HTR-8/SVneo (cell line): ENCODE measurements around the gene SPTB.

ENCODE experiments used
- DNase-seq: peaks from one replicate; pipeline ENCODE4 v3.0.0; 2011; ENCODE audit warnings: low spot score, mixed read lengths; ENCODE audit not compliant: insufficient read length
- FAIRE-seq: peaks from 2 replicates; lab custom pipeline; 2011; peaks lifted over from hg19 to GRCh38; lab: Jason Lieb, UNC

The SPTB gene

GRCh38 chr14:64705381-64706118, 174.2 kb downstream of the SPTB start:
- DNase-seq (peak; percentile 67), FAIRE-seq (no peak)

DNA sequence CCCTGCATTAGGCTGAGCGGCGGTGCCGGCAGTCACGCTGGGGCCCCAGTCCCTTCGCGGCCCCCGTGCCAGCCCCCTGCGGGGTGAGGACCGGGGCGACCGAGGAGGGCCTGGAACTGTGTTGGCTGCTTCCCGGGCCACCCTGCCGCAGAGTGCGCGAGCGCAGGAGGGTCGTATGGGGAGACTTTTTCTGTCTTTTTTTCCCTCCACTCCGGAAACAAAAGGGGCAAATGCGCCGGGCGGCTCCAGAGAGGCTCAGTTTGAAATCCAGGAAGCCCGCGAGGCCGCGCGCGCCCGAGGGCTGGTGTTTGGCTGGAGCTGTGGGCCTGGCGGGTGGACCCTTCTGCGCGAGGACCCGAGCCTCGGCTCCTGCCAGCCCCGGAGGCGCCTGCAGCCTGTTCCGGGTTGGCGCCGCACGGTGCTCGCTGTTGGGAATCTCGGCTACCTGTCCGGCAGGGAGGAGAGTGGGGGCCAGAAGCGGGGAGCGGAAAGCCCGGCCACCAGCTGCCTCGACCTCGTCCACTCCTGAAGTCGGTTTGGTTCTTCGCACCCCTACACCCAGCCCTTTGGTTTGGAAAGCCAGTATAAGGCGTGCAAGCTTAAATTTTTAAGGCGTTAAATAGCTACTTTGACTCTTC, 174.8 kb downstream of the SPTB start:
- DNase-seq, result no peak
- FAIRE-seq, result no peak

DNA sequence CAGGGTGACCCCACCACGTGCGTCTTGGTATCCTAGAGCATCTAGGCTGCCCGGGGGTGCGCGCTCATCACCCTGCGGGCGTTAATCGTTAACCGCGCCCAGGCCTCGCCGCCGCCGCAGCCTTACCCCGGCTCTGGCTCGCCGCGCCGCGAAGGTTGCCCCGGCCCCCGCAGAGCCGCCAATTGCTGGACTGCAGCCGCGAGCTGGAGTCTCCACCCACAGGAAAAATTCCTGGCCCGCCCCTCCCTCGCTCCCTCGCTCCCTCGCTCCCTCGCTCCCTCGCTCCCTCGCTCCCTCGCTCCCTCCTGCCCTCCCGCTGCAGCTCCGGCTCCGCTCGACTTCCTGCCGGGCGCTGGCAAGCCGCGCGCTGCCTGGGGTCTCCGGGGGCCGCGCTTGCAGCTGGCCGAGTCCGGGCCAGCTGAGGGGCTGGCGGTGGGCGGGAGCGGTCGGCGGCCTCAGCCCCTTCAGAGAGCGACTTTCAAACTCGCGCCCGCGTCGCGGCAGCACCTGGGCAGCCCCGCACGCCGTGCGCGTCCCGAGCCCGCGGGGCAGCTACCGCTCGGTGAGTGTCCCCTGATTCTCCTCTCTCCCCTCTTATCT, 175.5 kb downstream of the SPTB start, which contains the start of gene PLEKHG3:
TSS of gene PLEKHG3 (plus strand) at position 282 of the 600 bp plus-strand sequence. CDS start 23,208 bp downstream, outside the sequence.
- FAIRE-seq, result no peak
- DNase-seq, result peak; percentile 96

DNA sequence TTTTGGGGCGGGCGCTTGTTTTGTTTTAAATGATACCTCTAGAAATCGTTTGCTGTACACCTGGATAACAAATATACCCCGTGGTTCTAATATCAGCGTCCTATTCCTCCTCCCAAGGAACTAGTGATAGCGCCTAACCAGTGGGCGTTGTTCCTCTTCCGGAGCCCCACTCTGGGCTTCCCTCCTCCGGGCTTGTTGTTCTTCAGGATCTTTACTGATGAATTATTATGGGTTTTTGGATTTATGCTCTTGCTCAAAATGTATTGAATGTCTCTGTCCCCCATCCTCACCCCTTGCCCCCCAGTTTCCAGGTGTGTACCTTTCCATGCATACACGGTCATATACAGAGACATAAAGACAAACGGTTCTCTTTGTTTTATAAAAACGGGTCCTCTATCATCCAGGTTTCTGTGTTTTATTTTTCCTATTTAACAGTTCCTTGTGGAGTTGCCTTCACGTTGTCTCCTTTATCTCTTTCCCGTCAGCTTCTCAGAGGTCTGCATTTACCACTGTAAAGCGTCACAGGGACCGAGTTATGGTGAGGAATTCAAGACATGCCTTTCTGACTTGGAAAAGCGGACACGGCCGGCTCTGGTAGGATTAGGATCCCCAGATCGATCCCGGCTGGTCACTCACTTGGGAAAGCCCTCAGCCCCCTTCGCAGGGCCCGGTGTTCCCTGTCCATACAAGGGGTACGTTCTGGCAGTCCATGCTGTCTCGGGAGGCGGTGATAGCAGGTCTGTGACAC, 176.1 kb downstream of the SPTB start:
- no peak for FAIRE-seq

DNA sequence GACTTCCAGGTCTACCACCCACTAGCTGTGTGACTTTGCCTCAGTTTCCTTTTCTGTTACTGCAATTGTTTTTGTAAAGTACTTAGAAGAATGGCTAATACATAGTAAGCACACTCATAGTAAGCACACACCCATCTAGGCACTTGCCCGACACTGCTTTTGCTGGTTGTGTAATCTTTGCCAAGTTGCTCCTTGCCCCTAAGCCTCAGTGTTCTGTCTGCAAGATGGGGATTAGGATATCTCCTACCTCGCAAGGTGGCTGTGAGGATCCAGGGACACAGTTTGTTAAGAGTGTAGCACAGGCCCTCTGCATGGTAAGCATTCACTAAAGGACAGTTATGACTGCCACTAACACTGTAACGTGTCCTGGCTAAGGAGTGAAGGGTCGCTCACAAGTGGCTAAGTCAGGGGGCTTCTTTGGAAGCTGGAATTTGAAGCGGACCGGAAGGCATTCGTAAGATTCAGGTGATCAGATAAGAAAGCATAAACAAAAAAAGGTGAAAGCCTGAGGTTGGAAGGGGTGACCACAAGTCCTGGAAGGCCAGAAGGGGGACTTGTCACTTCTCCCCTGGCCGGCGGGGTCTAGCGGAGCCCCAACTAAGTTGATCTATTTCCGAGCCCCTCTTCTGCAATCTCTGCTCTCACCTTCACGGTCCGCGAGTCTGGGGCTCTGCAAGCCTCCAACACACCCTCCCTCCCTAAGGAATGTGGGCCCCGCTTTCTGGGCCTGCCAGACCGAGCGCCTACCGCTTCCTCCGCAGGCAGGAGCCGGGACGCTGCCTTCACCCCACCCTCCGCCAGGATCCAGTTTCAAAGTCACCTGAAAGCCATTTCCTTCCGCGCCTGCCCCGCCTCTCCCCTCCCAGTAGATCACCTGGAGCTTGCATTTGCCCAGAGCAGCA, 177.0 kb downstream of the SPTB start:
- FAIRE-seq (peak; percentile 99), DNase-seq (no peak)

More for the DNA sequence above, 176.1 kb downstream of the SPTB start:
- DNase-seq, result no peak

DNA sequence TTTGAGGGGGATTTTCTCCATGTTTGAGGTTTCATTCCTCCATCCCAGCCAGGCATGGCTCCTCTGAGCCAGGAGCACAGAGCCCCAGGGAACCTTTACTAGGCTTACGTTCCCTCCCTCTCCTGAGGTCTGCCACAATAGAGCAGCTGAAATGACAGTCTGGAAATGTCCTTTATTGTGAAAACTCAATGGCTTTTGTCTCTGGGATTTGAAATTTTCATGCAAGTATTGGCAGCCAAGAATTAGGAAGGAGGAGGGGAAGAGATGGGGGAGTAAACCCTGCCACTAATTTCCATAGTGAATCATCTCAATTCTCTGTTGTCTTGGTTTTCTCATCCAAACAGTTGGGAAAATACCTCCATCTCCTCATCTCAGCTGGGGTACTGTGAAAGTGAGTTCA, 178.0 kb downstream of the SPTB start:
- DNase-seq (no peak), FAIRE-seq (peak; percentile 87)

DNA sequence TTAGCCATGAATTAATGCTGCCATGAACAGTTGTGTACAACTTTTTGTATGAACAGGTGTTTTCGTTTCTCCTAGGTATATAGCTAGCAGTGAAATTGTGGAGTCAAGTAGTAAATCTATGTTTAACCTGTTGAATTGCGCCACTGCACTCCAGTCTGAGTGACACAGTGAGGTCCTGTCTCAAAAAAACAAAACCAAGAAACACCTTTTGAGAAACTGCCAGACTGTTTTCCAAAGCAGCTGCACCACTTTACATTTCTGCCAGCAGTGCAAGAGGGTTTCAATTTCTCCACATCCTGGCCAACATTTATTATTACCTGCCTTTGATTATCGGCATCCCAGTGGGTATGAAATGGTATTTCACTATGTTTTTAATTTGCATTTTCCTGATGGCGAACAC, 178.8 kb downstream of the SPTB start:
- no peak for DNase-seq
- peak; percentile 95 for FAIRE-seq

GRCh38 chr14:64700290-64700689, 179.4 kb downstream of the SPTB start:
- FAIRE-seq (no peak), DNase-seq (no peak)

DNA sequence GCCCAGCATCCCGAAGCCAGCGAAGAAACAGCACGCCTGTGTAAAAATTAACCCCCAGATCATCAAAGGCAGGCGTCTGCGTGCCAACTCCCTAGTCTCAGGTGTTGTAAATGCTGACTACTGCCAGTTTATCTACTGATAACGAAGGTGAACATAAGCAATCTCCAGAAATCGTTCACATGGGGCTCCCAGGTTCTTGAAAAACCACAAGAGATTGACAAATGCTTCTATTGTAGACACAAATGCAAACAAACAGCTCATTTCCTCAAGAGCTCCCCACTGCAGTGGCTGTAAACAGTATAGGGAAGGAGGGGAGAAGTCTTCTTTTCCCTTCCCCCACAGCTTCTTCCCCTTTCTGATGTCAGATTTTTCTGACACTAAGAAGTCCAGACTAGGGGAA, 180.8 kb downstream of the SPTB start:
- FAIRE-seq, result no peak
- DNase-seq, result no peak

DNA sequence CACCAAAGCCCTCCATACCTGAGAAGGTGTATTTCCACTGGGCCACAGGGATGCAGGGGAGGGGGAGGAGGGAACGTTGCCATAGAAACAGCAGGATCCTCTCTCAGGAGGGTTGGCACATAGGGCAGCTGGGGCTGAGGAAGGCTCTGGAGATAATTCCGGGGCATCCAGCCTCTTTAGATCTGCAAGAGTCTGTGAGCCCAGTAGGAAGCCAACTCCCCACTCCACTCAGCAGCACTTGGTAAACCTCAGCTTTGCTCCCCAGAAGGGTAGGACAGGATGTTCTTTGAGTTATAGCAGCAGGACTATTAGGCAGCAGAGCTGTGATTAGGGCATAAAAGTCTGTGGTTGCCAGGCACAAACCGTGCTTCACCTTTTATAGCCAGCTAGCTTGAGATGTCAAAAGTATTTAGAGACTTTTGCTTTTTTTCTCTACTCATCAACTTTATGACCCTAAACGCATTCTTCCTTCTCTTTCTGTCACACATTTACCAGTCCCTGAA, 183.3 kb downstream of the SPTB start:
- FAIRE-seq (peak; percentile 94), DNase-seq (no peak)
